Activated T-cell treated with anti-CD3 and anti-CD28 coated beads for 48 hours (primary cell): ENCODE results near the gene COL9A3.

Experiments
- DNase-seq: peaks from one replicate; pipeline ENCODE4 v3.0.0-alpha.2; 2020; ENCODE audit warnings: low read depth

Gene COL9A3

DNA sequence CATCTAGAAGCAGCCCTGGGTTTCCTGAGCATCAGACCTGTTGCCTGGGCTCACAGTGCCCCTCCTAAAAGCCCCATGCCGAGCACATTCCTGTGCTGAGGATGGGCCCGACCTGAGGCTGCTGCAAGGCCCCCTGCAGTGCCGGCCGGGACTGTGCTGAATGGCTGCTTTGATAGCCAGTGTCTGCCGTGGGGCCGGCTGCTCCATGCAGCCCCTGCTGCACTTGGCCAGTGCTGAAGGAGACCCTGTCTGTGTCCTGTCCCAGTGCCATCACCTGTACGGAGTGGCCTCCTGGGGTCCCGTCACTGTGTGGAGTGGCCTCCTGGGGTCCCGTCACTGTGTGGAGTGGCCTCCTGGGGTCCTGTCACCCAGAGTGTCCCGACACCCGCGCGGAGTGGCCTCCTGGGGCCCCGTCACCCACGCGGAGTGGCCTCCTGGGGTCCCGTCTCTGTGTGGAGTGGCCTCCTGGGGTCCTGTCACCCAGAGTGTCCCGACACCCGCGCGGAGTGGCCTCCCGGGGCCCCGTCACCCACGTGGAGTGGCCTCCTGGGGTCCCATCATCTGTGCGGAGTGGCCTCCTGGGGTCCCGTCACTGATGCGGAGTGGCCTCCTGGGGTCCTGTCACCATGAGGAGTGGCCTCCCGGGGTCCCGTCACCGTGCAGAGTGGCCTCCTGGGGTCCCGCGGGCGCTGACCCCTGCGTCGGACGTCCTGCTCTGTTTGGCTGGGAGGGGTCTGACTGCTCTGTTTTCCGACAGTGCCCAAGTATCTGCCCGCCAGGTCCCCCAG is 7.0 kb downstream of the COL9A3 start:
- no peak for DNase-seq

DNA sequence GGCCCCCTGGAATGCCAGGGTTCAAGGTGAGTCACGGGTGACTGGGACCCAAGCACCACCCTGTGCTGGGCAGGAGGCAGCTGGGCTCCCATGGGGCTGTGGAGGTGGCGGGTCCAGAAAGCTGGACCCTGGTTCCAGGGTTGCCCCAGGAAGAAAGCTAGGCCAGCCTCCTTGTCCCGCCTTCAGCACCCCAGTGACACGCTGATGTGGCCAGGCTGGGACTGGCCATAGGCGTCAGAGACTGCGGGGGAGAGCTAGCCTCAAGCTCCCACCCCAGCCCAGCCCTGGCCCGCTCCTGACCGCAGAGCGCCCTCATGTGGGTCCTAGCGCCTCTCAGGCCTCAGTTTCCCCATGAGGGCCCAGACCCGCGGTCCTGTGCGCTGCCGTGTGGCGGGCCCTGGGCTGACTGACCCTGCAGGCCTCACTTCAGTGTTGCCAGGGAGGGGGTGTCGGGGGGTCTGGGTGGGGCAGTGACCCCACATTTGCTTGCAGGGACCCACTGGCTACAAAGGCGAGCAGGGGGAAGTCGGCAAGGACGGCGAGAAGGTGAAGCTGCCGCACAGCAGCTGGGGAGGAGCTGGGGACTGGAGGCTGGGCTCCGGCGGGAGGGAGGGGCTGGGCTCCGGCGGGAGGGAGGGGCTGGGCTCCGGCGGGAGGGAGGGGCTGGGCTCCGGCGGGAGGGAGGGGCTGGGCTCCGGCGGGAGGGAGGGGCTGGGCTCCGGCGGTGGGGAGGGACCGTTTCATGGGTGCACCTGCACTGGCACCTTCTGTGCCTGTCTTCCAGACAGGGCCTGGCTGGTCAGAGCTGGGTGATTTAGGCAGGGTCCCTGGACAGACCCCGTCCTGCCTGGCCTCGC is 7.9 kb downstream of the COL9A3 start:
- DNase-seq = peak; percentile 35

DNA sequence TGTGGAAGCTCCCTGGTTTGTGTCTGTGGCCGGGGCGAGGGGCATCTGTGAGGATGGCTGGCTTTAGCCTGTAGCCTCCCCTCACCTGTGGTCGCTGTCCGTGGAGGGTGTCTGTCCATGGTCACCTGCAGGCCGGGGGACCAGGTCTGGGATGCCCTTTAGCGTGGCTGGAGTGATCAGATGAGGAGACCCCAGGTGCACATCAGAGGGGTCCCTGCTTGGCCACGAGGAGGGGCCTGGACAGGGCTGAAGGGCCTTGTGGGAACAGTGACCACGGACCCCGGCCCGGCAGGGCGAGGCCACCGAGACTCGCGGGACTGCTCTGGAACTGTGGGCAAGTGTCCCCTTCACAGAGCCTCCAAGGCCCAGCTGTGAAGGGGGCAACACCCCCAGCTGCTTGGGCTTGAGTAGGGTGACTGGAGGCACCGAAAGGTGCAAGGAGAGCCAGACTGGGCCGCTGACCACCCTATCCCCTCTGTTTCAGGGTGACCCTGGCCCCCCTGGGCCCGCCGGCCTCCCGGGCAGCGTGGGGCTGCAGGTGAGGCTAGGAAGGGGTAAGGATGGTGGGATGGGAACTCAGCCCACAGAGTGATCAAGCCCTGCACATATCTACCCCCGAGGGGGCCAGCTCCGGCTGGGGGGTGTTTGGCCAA is 8.6 kb downstream of the COL9A3 start:
- DNase-seq = no peak

DNA sequence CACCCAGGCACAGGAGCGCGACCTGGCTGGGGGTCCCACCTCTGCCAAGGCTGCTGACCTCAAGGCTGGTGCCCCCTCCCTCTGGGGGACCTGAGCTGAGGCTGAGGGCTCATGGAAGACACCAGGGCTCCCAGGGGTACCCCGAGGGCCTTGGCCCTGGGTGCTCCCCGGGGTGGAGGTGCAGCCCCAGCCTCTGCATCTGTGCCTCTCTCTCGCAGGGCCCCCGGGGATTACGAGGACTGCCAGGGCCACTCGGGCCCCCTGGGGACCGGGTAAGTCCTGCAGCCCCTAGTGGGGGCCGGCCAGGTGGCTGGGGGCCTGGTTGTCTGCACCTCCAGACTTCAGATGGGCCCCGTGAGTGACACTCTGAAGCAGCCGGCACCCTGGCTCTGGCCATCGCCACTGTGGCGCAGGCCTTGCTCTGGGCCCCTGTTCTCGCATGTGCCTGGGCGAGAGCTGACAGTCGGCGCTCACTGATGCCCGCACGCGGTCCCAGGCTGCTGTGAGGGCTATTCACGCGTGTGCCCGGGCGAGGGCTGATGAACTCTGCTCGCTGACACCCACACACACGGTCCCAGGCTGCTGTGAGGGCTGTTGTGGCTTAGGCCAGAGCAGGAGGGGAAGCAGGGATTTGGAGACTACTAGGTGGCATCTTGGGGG is 9.3 kb downstream of the COL9A3 start:
- no peak for DNase-seq

DNA sequence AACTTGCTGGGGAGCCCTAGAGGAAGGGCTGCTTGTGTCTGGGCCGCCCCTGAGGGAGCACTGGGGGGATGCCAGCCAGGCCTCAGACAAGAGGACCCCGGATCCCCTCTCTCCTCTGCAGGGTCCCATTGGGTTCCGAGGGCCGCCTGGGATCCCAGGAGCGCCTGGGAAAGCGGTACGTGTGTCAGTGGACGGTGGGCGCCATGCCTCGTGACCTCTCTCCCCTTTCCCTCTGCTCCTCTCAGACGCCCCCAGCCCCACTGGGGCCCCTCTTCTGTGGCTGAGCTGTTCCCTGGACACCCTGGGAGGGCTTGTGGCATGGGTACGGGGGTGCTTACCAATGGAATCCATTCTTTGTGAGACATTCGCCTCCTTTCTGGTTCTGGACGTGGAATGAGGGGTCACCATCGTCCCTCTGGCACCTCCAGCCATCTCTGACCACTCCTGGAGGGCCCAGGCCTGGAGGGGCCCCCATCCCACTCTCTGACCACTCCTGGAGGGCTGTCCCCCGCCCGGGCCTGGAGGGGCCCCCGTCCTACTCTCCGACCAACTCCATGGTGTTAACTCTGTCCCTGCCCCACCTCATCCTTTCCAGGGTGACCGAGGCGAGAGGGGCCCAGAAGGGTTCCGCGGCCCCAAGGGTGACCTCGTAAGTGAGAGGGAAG is 9.9 kb downstream of the COL9A3 start:
- DNase-seq = no peak

DNA sequence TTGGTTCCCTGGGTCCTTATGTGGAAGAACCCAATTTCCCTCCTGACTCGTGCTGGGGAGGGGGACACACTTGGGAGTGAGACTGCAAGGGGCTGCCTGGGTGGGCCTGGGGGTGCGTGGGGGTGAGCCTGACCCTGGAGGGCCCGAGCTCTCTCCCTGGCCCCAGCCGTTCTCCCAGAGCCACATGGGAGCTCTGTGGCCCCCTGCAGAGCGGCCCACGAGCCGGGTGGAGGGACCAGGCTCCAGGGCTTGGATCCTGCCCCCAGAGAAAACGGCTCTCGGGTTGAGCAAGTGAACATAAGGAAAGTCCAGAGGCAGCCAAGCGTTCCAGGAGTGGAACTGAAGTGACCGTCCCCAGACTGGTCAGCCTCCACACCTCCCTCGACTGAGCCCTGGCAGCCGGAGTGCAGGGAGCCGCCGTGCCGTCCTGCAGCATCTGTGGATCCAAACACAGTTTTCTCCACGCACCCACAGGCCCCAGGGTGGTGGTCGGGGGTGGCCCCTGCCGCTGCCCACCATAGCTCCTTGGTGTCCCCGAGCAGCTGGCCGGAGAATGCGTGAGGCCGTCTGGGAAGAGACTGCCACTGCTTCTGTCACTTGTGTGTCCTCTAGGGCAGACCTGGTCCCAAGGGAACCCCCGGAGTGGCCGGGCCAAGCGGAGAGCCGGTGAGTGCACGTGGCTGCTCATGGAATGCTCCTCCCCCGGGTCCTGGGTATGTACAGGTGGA is 10.6 kb downstream of the COL9A3 start:
- DNase-seq = no peak

DNA sequence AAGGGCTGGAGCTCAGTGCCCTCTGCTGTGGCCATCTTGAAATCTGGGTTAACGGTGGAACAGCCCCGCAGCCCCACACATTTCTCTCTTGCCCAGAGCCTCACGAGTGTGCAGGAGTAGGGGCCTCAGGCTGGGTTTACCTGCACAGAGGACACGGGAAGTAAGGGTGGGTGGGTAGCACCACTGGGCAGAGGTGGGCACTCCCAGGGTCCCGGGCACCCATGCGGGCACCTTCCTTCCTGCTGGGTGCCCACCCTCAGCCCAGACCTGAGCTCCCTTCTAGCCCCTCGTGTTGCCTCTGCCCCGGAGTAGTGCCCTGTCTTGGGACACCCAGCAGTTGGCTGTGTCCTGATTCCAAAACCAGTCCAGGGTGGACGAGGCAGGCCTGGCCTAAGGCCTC is 11.2 kb downstream of the COL9A3 start:
- DNase-seq = no peak

DNA sequence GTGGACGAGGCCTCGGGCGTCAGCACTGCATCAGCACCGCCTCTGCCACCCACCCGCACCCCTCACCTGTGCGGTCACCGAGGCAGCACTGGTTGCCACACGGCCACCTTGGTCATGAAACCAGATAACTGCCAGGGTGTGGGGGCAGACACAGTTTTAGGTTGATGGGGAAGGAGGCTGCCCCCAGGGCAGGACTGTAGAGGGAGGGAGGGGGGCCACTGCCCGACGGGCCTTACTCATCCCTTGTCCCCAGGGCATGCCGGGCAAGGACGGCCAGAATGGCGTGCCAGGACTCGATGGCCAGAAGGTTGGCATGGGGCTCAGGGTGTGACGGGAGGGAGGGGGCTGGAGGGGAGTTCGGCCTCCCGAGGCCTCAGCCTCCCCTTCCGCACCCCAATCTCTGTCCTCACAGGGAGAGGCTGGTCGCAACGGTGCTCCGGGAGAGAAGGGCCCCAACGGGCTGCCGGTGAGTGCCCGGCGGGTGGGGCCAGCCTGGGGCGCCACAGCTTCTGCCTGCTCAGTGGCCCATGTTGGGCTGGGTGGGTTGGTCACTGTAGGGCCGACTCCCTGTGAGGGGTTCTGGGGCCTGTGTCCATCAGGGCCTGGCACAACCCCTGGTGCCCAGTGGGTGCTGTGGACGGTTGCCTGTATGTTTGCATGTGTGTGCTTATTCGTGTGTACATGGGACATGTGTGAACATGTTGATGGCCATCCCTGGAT is 11.8 kb downstream of the COL9A3 start:
- DNase-seq = no peak

DNA sequence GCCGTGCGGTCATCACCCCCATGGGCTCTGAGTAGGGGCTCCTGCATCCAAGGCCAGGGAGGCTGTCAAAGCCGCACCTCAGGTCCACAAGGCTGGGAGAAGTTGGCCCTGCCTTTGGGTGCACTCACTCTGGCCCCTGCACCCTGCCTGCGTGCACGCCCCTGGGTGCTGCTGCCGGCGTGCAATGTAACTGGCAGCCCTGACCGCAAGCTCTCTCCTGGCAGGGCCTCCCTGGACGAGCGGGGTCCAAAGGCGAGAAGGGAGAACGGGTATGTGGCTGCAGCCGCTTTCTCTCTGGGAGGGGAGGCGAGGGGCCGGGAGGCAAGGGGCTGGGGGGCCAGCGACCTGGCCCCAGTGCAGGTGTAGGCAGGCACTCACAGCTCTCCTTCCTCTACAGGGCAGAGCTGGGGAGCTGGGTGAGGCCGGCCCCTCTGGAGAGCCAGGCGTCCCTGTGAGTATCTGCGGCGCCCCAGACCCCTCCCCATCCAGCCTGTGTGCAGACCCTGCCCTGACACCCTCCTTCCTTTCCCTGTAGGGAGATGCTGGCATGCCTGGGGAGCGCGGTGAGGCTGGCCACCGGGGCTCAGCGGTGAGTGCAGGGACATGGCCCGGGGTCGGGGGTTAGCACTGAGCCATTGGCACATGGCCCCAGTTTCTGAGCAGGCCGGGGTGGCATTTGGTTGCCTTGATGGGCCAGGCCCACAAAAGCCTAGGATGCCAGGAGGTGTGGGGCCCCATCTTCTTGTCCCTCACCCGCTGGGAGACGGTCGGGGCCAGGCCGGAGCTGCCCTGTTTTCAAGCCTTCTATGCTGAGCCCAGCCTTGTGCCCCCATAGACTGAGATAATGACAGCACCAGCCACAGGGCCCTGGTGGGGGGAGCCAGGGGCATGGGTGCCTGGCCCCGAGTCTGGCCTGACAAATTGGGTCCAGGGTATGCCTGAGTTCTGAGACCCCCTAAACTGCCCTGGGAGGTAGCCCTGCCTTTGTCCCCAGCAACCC is 12.7 kb downstream of the COL9A3 start:
- DNase-seq = no peak

DNA sequence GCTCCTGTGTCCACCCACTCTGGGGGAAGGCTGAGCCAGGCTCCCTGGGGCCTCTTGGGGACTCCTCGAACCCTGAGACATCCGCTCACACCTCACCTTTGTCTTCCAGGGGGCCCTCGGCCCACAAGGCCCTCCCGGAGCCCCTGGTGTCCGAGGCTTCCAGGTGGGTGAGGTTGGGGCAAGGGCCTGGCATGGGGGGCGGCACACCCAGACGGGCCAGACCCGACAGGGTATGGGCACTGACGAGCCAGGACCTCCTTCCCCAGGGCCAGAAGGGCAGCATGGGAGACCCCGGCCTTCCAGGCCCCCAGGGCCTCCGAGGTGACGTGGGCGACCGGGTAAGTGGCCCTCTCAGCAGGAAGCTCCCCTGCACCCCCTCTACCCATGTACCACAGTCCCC is 13.4 kb downstream of the COL9A3 start:
- DNase-seq = no peak

DNA sequence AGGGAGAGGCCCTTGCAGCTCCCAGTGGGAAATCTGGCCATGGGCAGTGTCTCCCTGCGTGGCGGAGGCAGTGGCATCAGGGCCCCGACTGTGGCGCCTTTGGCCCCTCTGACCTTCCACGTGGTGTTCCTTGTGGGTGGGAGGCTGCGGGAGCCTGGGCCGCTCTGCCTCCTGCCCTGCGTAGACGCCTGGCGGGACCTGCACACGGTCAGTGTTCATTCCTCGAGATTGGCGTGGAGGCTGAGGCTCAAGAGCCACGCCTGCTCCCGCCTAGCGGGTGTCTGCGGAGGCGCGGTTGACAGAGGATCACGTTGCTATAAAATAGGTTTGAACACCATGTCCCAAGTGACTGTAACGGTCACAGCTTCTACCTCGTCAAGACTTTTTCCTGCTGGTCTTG is 14.0 kb downstream of the COL9A3 start:
- DNase-seq = no peak

DNA sequence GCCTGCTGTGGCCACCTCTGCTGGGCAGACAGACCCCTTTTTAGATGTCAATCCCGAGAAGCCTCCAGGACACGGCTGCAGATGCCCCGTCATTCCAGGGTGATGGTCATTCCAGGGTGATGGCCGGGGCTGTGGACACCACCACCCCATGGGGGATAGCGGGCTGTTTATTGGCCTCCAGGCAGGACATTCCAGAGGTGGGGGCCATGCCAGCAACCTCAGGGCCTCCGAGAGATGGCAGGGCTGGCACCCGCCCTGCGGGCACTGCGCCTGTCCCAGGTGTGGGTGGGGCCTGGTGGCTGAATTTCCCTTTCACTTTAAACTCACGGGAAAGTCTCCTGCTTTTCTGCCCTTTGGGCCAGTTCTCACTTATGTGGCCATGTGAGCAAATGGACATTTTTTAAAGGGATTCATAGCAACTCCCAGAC is 14.5 kb downstream of the COL9A3 start:
- no peak for DNase-seq

DNA sequence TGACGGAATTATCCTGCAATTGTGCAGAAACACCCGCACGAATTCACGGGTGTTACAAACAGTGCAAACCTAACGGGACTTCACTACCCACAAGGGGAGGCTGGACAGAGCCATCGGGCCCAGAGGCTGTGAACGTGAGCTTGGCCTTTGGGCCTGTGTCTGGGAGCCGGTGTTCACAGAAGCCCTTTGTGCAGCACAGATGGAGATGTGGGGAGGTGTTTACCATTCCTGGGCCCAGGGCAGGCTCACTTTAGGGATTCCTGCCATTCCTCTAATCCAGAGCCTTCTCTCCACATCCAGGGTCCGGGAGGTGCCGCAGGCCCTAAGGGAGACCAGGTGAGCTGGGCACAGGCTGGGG is 15.0 kb downstream of the COL9A3 start:
- no peak for DNase-seq

DNA sequence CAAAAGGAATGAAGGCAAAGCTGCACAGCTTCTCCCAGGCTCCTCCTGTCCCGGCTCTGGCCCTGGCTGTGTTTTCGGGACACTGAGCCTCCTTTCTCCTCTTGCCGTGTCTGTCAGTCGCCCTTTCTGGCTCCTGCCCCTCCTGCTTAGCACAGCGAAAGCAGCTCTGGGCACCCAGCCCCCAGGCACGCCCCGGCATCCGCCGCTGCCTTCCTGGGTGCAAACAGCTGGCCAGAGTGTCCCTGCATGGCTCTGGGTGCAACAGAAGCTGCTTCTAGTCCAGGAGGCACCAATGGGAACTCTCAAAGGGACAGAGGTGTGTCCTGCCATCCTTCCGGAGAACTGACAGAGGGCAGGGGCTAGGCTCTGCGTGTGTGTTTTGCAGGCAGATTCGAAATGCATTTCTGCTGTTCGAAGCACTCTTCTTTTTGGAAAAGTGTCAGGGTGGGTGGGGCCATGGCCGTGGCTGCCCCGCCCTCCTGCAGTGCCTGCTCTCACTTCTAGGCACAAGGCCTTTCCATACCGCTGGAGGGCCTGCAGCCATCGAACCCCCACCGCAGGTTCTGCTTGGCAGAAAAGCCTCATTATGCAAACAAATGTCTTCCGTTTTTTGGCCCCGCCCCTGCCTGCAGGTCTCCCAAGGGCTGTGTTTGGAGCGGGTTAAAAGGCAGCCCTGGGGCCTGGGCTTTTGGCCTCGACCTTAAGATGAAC is 15.5 kb downstream of the COL9A3 start:
- DNase-seq = peak; percentile 40

DNA sequence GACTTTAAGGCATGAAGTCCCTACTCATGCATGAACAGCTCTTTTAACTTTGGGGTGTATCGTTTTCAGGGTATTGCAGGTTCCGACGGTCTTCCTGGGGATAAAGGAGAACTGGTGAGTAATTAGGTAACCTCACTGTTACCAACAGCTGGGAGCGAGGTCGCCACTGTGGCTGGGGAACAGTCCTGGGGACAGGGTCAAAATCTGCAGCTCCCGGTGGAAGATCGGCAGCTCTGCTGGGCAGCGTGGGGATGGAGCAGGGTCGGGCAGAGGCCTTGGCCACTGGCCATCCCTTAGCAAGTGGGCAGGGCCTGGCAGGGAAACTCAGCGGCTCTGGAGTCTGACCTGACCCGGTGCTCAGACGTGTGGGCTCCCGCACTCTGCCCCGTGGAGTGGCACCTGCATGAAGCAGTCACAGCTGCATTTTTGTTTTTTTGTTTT is 16.1 kb downstream of the COL9A3 start:
- DNase-seq = no peak

DNA sequence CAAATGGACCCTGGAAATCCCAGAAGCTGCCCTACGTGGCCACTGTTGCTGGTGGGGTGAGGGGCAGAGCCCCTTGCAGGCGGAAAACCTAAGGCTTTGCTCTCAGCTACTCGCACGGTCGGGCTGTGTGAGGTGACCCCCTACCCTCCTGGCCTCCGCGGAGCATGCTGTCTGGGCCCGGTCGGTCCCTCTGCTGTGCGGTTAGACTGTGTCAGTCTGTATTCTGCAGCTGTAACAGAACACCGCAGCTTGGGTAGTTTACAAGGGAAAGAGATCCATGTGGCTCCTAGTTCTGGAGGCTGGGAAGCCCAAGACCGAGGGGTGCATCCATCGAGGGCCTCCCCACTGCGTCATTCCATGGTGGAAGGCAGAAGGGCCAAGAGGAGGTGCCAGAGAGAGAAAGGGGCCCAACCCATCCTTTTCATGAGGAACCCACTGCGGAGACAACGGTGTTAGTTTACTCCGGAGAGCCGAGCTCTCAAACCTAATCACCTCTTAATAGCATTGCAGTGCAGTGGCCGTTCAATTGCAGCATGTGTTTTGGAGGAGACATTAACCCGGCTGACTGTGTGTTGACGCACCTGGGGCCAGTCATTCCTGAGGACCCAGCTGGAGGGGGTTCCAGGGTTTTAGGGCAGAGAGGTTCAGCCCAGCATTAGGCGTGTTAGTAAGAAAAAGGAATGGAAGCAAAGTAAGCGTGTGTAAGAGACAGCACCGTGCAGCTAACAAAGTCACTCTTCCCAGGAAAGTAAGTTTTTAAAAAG is 18.3 kb downstream of the COL9A3 start:
- no peak for DNase-seq

DNA sequence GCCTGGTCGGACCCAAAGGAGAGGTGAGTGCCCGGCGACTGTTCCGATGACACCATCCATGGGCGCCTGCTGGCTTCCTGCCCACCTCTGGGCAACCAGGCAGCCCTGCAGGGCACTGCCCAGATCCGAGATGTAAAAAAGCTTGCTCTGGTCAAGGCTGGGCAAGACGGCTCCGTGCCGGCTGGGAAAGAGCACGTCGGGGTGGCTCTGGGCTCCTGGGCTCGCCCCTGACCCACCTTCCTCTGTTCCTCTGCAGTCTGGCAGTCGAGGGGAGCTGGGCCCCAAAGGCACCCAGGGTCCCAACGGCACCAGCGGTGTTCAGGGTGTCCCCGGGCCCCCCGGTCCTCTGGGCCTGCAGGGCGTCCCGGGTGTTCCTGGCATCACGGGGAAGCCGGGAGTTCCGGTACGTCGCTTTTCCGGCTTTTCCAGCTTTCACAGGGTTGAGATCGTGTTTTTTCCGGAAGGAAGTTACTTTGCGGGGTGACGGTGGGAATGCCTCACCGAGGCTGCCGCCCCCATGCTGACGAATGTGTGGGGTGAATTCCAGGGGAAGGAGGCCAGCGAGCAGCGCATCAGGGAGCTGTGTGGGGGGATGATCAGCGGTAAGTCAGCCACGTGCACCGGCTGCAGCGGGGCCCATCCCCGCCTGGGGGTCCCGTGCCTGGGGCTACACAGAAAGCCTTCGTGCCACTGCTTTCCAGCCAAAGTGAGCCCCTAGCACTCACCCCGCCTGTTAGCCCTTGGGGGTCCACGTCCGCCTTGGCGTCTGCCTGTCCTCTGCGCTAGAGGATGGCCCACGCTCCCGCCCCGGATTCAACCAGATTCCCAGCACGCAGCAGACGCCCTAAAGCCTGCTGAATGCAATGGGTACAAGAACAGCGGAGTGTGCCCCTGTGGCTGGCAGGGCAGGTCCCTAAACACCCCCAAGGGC is 19.3 kb downstream of the COL9A3 start:
- DNase-seq = no peak
